Jurkat, Clone E6-1 (cell line): ENCODE results near the gene PTPRK. TPM values are rescaled to one million over a fixed set of nuclear protein-coding genes. Genes with fewer than 3 reads are reported as not detected.

Experiments
- DNase-seq: peaks from one replicate; pipeline ENCODE4 v3.0.0-alpha.2; 2011; ENCODE audit warnings: low read depth, low spot score
- H3K4me3 ChIP-seq: 2 replicates; pipeline ENCODE4 v1.5.1; 2011; ENCODE audit warnings: mild to moderate bottlenecking, low read length, control low read depth, moderate library complexity
- polyA plus RNA-seq: library from polyadenylated mRNA; unstranded; fragments of >200 nt; gene quantifications from one replicate; pipeline ENCODE4 v1.2.1, GENCODE V29; 2012; ENCODE audit warnings: missing spikeins; ENCODE audit not compliant: insufficient read length, insufficient read depth

PTPRK gene
- 2.9 TPM for polyA plus RNA-seq

GRCh38 chr6:128520436-128521281 lies at the start of gene PTPRK:
PTPRK (minus strand) TSS chr6:128520599; CDS start chr6:128520358, 241 bp downstream.
- peak within 1 kb of the TSS; percentile 82 for H3K4me3 ChIP-seq
- DNase-seq, result peak; percentile 80

- no peak for DNase-seq
Observed at GRCh38 chr6:128567029-128567428, 46.6 kb upstream of the PTPRK start.

GRCh38 chr6:128560966-128561365 lies 40.6 kb upstream of the PTPRK start:
- no peak for DNase-seq
- H3K4me3 ChIP-seq, result no peak overlapping the region

More at GRCh38 chr6:128567029-128567428, 46.6 kb upstream of the PTPRK start:
- H3K4me3 ChIP-seq, result no peak overlapping the region

DNA sequence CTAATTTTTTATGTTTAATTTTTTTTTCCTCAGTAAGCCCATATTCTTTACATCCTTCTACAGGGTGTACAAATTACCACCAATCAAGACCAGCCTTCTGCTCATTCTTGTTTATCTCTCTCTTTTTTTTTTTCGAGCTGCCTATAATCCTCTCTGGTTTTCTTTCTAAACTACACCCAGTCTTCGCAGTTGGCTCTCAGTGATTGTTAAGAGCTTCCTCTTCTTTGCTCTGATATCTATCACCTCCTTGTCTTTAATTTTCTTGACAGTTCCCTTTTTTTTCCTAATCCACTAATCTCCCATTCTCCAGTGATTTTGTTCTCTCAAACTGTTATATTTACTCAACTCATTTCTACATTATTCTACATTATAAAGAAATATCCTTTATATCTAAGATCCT lies 38.5 kb upstream of the PTPRK start:
- no peak for DNase-seq

DNA sequence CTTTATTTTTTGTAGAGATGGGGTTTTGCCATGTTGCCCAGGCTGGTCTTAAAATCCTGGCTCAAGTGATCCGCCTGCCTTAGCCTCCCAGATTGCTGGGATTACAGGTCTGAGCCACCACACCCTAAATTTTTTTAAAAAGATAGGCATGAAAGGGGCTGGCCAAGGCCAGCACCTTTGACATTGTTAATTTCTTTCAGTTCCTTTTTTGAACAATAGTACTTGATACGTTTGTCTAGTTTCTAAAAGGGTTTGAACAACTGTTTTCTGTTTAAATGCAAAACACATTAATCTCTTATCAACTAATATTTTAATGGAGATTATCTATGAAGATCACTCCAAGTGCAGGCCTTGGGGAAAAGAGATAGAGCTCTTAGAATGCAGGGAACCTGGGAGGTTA lies 37.6 kb upstream of the PTPRK start:
- H3K4me3 ChIP-seq, result no peak overlapping the region
- no peak for DNase-seq

More for the DNA sequence above, 38.5 kb upstream of the PTPRK start:
- no peak overlapping the region for H3K4me3 ChIP-seq

DNA sequence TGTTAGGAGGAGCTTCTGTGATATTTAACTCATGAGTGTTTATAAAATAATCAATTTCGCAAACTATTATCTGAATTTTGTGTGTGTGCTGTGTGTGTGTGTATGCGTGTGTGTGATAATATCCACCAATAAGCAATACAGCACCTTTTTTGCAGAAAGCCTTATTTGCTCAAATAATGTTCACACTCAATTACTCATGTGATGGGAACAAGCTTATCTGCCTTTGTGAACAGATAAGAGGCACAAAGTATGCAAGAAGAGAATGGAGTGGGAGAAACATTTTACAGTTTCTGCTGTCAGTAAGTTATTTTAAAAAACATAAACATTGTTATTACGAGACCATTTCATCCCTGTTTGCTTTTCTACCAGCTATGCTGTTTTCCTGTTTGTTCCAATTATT lies 36.7 kb upstream of the PTPRK start:
- no peak overlapping the region for H3K4me3 ChIP-seq
- DNase-seq, result no peak

DNA sequence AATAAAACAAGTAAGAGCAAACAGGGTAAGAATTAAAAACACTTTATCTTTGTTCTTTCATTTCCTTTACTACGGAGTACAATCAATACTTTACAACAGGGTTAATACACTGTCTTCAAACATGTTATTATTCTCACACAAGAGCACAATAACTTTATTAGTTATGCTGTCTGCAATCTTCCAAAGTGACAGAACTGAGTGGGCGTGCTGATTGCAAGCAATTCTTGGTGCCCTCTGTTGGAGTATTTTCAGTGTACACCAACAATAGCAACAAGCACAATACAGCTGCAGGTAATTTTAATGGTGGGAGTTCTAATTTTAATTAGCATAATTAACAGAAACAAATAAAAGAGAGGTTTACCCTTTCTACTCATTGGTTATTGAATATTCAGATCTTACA lies 33.9 kb upstream of the PTPRK start:
- DNase-seq, result peak; percentile 30
- no peak overlapping the region for H3K4me3 ChIP-seq

GRCh38 chr6:128541261-128541660 lies 20.9 kb upstream of the PTPRK start:
- DNase-seq, result no peak
- no peak overlapping the region for H3K4me3 ChIP-seq

DNA sequence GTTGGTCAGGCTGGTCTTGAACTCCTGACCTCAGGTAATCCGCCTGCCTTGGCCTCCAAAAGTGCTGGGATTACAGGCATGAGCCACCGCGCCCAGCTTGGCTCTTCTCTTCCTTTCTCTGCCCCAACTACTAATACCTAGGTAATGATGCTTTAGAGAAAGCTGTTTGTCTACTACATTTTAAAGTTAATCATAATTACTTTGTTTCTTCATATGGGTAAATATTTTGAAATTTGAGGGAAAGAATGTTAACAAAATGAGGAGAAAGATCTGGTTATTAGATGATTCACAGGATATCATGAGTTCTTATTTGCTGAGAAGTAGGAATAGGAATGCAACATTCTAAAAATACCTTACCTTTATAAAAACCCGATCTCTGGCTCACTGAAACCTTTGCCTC lies 18.4 kb upstream of the PTPRK start:
- no peak overlapping the region for H3K4me3 ChIP-seq
- DNase-seq, result no peak

- DNase-seq, result no peak
- H3K4me3 ChIP-seq, result no peak overlapping the region
Observed at GRCh38 chr6:128532827-128533226, 12.4 kb upstream of the PTPRK start.

DNA sequence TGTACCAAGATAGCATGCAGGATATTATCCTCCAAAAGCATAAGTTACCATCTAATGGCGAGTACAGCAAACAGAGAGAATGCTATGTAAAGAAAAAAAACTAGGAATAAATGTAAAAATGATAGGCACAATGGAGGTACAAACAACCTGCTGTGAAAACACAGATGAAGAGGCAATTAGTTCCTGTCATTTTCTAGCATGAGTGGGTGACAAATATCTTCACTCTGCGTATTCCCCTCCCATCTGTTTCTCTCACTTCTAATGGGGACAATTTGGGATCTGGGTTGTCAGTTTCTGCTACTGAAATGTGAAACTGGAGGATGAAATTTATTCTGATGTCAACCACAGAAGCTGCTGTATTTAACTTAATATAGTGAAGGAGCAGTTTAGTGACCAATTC lies 11.7 kb upstream of the PTPRK start:
- no peak for DNase-seq
- no peak overlapping the region for H3K4me3 ChIP-seq

DNA sequence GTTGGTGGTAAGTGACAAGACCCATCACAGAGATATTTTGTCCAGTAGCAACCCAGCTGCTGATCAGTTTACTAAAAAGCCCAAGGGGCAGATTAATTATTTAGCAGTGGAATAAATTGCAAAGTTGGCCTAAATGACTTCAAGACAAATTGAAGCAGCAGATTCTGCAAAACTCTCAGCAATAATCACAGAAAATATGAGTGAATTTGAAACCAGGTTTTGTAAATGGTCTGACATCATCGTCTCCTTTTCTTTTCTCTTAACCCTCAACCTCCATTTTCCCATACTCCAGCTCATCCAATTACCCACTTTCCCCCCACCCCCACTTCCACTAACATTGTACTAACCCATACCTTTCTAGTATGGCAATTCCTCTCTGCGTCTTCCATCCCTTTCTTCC lies 11.3 kb upstream of the PTPRK start:
- DNase-seq, result no peak
- no peak overlapping the region for H3K4me3 ChIP-seq

GRCh38 chr6:128528241-128528640 lies 7.8 kb upstream of the PTPRK start:
- no peak for DNase-seq
- H3K4me3 ChIP-seq, result no peak overlapping the region

GRCh38 chr6:128527375-128527774 lies 7.0 kb upstream of the PTPRK start:
- no peak for DNase-seq
- H3K4me3 ChIP-seq, result no peak overlapping the region

DNA sequence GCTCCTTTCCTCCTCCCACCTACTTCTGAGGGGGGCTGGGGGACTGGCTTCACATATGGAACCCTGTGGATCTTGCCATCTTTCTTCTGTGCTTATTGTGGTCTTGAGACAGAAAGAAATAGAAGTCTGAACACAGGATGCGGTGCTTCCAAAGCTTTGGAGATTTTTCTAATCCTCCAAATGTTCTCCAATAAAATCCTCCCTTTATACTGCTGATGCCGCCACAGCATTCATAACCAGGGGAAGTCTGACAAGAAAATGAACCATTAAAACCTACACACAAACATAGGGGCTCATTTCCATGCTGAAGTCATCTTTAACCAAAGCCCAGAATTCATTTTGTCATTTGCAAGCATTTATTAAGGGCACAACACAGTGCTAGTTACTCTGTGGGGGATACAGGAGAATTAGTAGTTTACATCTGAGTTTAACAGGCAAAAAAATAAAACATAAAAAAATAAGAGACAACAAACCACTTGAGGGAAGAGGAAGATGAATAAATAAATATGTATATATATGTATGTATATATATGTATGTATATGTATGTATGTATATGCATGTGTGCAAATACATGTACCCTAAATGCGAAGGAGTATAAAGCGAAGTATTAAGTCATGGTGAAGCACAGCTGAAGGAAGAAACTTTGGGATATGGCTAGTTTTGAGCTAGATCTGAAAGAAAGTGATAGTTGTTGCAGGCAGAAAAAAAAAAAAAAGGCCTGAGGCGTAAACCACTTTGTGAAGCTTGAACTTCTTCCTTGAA lies 5.9 kb upstream of the PTPRK start:
- no peak overlapping the region for H3K4me3 ChIP-seq
- no peak for DNase-seq

- H3K4me3 ChIP-seq, result no peak overlapping the region
- no peak for DNase-seq
Observed at GRCh38 chr6:128525406-128525805, 5.0 kb upstream of the PTPRK start.

DNA sequence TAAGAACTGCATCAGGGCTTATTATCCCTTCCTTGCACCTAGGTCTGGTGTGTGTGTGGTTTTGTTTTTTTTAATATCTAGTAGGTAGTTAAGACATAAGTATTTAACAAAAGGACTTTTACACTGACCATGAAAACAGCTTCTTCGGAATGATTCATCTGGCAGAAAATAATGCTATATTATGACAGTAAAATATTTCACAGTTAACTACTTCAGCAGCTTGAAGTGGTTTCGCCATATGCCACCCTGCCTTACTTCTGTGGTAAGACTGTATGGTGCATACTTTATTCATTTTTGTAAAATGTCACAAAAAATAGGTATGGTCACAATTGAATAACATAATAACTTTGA lies 858 bp upstream of the PTPRK start:
- peak overlapping the region; percentile 67 for H3K4me3 ChIP-seq
- no peak for DNase-seq

DNA sequence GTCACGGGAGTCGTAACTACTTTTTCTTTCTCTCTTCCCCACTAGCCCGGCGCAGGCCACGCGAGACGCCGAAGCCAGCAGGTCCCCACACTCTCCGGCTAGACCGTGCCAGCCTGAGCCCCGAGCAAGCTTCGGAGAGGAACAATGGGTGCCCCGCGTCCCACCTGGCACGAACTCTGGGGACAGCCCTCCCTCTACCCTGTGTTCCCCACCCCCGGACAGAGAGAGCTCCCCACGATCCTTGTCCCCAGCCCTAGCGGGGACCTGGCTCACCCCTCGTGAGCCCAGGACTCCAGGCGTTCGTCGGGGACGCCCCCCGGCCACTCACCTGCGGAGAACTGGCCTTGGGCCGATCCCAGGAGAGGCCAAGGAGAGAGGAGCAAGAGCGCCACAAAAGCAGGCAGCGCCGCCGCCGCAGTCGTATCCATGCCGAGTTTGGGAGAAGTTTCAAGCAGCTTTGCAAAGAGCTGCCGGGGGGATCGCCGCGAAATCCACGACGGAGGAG lies 416 bp downstream of the PTPRK start:
- peak overlapping the region; percentile 82 for H3K4me3 ChIP-seq
- no peak for DNase-seq

DNA sequence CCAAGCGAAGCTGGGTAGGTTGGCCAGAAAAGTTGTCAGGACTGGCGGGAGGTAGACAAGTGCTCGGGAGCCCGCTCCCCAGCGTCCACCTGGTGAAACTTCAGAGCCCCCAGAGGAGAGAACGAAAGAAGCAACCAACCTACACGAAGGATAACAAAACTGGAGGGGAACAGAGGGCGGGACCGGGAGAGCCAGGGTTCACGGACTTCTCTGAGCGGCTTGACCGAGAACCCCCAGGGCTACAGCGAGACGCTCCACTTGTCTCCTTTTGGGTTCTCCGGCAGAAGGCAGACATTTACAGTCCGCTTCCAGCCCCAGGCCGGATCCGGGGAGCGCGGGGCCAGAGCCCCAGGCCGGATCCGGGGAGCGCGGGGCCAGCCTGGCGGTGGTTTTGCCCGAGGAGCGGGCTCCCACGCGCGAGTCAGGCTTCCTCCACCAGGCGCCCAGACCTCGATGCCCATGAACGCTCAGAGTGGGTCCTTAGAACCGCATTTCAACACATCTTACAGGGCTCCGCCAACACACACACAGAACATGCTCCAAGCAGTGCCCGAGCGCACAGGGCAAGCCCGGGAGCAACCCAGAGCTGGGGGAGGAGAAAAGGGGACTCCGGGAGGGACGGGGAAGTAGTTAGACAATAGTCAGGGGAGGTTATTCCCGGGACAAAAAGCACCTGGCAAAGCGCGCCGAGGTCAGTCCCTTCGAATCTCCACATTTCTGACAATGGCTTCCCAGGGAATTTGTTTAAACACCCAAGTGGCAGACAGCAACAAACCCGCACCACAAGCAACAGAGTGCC lies 1.1 kb downstream of the PTPRK start:
- peak; percentile 58 for DNase-seq
- H3K4me3 ChIP-seq, result peak overlapping the region; percentile 82
